Panc1 (cell line): ENCODE results near the gene EPOP.

ENCODE experiments used
- CTCF ChIP-seq: fragments of 450-650 bp; IDR thresholded peaks from 2 replicates; pipeline ENCODE4 v1.5.1; 2017; ENCODE audit warnings: mild to moderate bottlenecking
- POLR2AphosphoS5 ChIP-seq: IDR thresholded peaks from 2 replicates; pipeline ENCODE4 v1.6.1; 2012; ENCODE audit warnings: mild to moderate bottlenecking, low read depth, low read length, moderate library complexity
- TCF7L2 ChIP-seq: IDR thresholded peaks from 2 replicates; pipeline ENCODE4 v1.6.1; 2011; ENCODE audit warnings: mild to moderate bottlenecking, low read depth, low read length, inconsistent platforms
- TF ChIP-seq, protein P1 (sequence below), 2 experiments: IDR thresholded peaks; 2 replicates each; pipeline ENCODE4 v1.6.1; 2011 to 2012; ENCODE audit warnings: low read depth in 2 of 2, control low read depth in 1 of 2, low read length in 1 of 2, mild to moderate bottlenecking in 1 of 2, moderate library complexity in 1 of 2; ENCODE audit not compliant: insufficient read depth in 1 of 2

- no peak for TF ChIP-seq CTCF
- TF ChIP-seq, protein P1, sequence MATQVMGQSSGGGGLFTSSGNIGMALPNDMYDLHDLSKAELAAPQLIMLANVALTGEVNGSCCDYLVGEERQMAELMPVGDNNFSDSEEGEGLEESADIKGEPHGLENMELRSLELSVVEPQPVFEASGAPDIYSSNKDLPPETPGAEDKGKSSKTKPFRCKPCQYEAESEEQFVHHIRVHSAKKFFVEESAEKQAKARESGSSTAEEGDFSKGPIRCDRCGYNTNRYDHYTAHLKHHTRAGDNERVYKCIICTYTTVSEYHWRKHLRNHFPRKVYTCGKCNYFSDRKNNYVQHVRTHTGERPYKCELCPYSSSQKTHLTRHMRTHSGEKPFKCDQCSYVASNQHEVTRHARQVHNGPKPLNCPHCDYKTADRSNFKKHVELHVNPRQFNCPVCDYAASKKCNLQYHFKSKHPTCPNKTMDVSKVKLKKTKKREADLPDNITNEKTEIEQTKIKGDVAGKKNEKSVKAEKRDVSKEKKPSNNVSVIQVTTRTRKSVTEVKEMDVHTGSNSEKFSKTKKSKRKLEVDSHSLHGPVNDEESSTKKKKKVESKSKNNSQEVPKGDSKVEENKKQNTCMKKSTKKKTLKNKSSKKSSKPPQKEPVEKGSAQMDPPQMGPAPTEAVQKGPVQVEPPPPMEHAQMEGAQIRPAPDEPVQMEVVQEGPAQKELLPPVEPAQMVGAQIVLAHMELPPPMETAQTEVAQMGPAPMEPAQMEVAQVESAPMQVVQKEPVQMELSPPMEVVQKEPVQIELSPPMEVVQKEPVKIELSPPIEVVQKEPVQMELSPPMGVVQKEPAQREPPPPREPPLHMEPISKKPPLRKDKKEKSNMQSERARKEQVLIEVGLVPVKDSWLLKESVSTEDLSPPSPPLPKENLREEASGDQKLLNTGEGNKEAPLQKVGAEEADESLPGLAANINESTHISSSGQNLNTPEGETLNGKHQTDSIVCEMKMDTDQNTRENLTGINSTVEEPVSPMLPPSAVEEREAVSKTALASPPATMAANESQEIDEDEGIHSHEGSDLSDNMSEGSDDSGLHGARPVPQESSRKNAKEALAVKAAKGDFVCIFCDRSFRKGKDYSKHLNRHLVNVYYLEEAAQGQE (IDR thresholded peaks at IDR 0.05; ENCODE audit: insufficient read depth in 1 of 2, low read depth in 2 of 2, low read length in 1 of 2): no peak
- peak; percentile 42; the same call in 1 of the 2 replicates for TF ChIP-seq POLR2AphosphoS5
- no peak for TF ChIP-seq TCF7L2
These were observed at the start of gene EPOP for GRCh38 chr17:38674749-38675615.
